ENCODE data around the gene PRDX2.

PRDX2 gene

DNA sequence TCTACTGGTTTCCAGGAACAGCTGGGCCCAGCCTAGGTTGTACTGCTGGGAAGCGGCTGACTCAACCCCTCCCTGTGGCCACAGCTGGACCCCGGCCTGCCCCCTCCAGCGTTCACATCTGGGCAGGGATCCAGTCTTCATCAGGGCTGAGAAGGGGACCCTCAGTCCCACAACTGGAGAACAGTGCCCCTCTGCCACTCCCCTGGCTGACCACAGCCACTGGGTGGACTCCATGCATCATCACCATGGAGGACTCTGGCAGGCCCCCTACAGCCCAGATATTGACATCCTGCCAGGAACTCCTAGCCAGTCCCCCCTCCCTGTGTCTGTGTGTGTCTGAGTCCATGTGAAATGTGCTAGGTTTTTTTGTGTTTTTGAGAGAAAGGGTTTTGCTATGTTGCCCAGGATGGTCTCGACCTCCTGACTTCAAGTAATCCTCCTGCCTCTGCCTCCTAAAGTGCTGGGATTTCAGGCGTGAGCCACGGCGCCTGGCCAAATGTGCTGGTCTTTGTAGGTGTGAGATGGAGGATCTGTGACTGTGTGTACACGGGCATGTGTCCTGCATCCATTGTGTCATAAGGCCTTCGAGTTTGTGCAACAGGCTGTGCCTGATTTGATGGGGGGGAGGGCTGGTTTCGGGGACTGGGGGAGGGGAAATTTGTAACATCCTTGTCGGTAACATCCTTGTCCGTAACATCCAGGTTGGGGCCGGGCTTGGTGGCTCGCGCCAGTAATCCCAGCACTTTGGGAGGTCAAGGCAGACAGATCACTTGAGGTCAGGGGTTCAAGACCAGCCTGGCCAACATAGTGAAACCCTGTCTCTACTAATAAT is 22.2 kb downstream of the PRDX2 start:
- peaks cover 49% of the 10 kb centered on the region for H3K4me1 ChIP-seq (ENCODE audit: low read length)
- peak overlapping the region; percentile 83 for H3K9ac ChIP-seq (ENCODE audit: low read length)
- no peak for TF ChIP-seq EZH2phosphoT487 (IDR thresholded peaks at IDR 0.05; ENCODE audit: low read depth)
- TF ChIP-seq, protein P1, sequence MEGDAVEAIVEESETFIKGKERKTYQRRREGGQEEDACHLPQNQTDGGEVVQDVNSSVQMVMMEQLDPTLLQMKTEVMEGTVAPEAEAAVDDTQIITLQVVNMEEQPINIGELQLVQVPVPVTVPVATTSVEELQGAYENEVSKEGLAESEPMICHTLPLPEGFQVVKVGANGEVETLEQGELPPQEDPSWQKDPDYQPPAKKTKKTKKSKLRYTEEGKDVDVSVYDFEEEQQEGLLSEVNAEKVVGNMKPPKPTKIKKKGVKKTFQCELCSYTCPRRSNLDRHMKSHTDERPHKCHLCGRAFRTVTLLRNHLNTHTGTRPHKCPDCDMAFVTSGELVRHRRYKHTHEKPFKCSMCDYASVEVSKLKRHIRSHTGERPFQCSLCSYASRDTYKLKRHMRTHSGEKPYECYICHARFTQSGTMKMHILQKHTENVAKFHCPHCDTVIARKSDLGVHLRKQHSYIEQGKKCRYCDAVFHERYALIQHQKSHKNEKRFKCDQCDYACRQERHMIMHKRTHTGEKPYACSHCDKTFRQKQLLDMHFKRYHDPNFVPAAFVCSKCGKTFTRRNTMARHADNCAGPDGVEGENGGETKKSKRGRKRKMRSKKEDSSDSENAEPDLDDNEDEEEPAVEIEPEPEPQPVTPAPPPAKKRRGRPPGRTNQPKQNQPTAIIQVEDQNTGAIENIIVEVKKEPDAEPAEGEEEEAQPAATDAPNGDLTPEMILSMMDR (IDR thresholded peaks at IDR 0.05; ENCODE audit: low read depth, low read length), result peak; percentile 41
- peaks cover 14% of the 10 kb centered on the region; the same call in 1 of the 2 replicates for H3K79me2 ChIP-seq (ENCODE audit: low read length)
- peak overlapping the region; percentile 88 for H3K4me2 ChIP-seq (ENCODE audit: low read length)
- H3K9me3 ChIP-seq (ENCODE audit: insufficient read depth, low read length), result no peaks in the 10 kb centered on the region
- peaks cover 2% of the 10 kb centered on the region for H3K36me3 ChIP-seq (replicated peaks; ENCODE audit: low read depth, low read length)
- H2AFZ ChIP-seq (ENCODE audit: low read depth, low read length), result no peak overlapping the region
- peak overlapping the region; percentile 83 for H3K27ac ChIP-seq (ENCODE audit: low read length)
- no peaks in the 10 kb centered on the region for H3K27me3 ChIP-seq (ENCODE audit: low read depth, low read length)
- peak overlapping the region; percentile 82 for H3K4me3 ChIP-seq (ENCODE audit: low read length)
- no peaks in the 10 kb centered on the region for H4K20me1 ChIP-seq (ENCODE audit: insufficient read depth, low read length)

DNA sequence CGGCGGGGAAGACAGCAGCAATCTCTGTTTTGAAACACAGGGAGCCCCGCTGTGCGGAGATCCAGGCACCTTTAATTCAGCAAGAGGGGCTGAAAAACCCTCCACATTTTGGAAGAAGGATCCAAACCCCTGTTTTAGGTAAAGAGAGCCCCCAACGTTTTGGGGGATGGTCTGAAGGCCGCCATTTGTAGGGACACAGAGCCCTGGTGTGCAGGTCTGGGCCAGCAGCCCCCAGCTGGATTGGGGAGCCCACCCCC is 22.8 kb downstream of the PRDX2 start:
- H4K20me1 ChIP-seq (ENCODE audit: insufficient read depth, low read length), result no peaks in the 10 kb centered on the region
- TF ChIP-seq, protein P1 (IDR thresholded peaks at IDR 0.05; ENCODE audit: low read depth, low read length), result no peak
- no peak for TF ChIP-seq EZH2phosphoT487 (IDR thresholded peaks at IDR 0.05; ENCODE audit: low read depth)
- no peaks in the 10 kb centered on the region for H3K9me3 ChIP-seq (ENCODE audit: insufficient read depth, low read length)
- H2AFZ ChIP-seq (ENCODE audit: low read depth, low read length), result no peak overlapping the region
- H3K4me2 ChIP-seq (ENCODE audit: low read length), result peak overlapping the region; percentile 88
- no peaks in the 10 kb centered on the region for H3K27me3 ChIP-seq (ENCODE audit: low read depth, low read length)
- peak overlapping the region; percentile 83 for H3K27ac ChIP-seq (ENCODE audit: low read length)
- peaks cover 14% of the 10 kb centered on the region; the same call in 1 of the 2 replicates for H3K79me2 ChIP-seq (ENCODE audit: low read length)
- H3K36me3 ChIP-seq (replicated peaks; ENCODE audit: low read depth, low read length), result peaks cover 3% of the 10 kb centered on the region
- H3K4me3 ChIP-seq (ENCODE audit: low read length), result peak overlapping the region; percentile 82
- peak overlapping the region; percentile 83 for H3K9ac ChIP-seq (ENCODE audit: low read length)
- H3K4me1 ChIP-seq (ENCODE audit: low read length), result peaks cover 43% of the 10 kb centered on the region

DNA sequence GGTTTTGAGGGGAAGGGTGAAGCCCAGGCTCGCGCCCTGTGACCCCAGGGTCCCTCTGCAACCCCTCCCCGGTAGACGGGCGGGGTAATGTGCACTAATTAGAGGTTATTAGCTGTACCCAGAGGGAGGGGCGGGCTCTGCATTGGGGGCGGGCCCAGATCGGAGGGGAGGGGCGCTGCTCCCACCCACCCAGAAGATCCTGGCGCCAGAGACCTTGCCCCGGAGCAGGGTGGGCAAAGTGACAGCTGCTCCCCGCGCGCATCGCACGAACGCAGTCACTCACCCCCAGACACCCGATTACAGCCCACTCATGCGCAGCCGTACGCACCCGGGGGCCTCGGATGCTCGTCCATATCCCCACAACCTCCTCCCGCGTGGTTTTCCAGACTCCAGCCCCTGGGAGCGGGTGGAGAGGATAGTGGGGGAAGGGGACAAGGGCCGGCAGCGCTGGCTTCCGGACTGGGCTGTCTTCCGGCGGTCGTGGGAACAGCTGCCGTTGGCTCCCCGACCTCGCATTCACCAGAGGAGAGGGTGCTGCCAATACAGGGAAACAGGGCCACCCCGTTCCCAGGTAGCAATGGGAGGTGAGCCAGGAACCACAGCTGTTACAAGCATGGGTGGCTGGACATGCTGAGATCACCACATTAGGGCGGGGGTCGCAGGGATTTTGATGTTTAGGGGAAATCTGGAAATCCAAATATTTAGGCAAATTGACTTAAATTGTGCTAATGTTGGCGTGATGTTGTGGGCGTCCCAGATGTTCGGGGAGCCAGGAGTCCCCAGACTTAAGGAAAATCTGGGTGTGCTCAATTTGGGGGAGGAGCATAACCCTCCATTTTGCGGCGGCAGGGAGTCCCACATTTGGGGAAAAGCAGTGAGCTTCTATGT is 23.3 kb downstream of the PRDX2 start:
- peak overlapping the region; percentile 83 for H3K9ac ChIP-seq (ENCODE audit: low read length)
- H3K27me3 ChIP-seq (ENCODE audit: low read depth, low read length), result no peaks in the 10 kb centered on the region
- peak overlapping the region; percentile 88 for H3K4me2 ChIP-seq (ENCODE audit: low read length)
- no peaks in the 10 kb centered on the region for H3K9me3 ChIP-seq (ENCODE audit: insufficient read depth, low read length)
- H3K4me3 ChIP-seq (ENCODE audit: low read length), result peak overlapping the region; percentile 82
- H2AFZ ChIP-seq (ENCODE audit: low read depth, low read length), result no peak overlapping the region
- no peaks in the 10 kb centered on the region for H4K20me1 ChIP-seq (ENCODE audit: insufficient read depth, low read length)
- H3K79me2 ChIP-seq (ENCODE audit: low read length), result peaks cover 14% of the 10 kb centered on the region; the same call in 1 of the 2 replicates
- TF ChIP-seq, protein P1 (IDR thresholded peaks at IDR 0.05; ENCODE audit: low read depth, low read length), result no peak
- TF ChIP-seq EZH2phosphoT487 (IDR thresholded peaks at IDR 0.05; ENCODE audit: low read depth), result no peak
- peak overlapping the region; percentile 83 for H3K27ac ChIP-seq (ENCODE audit: low read length)
- peaks cover 38% of the 10 kb centered on the region for H3K4me1 ChIP-seq (ENCODE audit: low read length)
- H3K36me3 ChIP-seq (replicated peaks; ENCODE audit: low read depth, low read length), result peaks cover 3% of the 10 kb centered on the region
